Trophoblast cell (in vitro differentiated cells and primary cell): ENCODE measurements around the gene QSOX2.

Experiments
- DNase-seq, 2 donors: peaks; one replicate each; pipeline ENCODE4 v3.0.0-alpha.2; 2016
- H2AFZ ChIP-seq: 2 replicates; pipeline ENCODE4 v1.6.1; 2013; ENCODE audit warnings: low read length, moderate library complexity, mild to moderate bottlenecking; ENCODE audit not compliant: insufficient read depth, poor library complexity
- H2AK5ac ChIP-seq: 2 replicates; pipeline ENCODE4 v1.6.1; 2013; ENCODE audit warnings: mild to moderate bottlenecking, low read length
- H2BK120ac ChIP-seq: 2 replicates; pipeline ENCODE4 v1.6.1; 2013; ENCODE audit warnings: low read length, mild to moderate bottlenecking, moderate library complexity; ENCODE audit not compliant: insufficient read depth, poor library complexity
- H2BK12ac ChIP-seq: 2 replicates; pipeline ENCODE4 v1.6.1; 2013; ENCODE audit warnings: mild to moderate bottlenecking, low read length, moderate library complexity
- H2BK5ac ChIP-seq: 2 replicates; pipeline ENCODE4 v1.6.1; 2013; ENCODE audit warnings: low read length, low read depth, moderate library complexity, mild to moderate bottlenecking; ENCODE audit not compliant: poor library complexity
- H3K14ac ChIP-seq: 2 replicates; pipeline ENCODE4 v1.6.1; 2013; ENCODE audit warnings: mild to moderate bottlenecking, low read length
- H3K18ac ChIP-seq: 2 replicates; pipeline ENCODE4 v1.6.1; 2013; ENCODE audit warnings: mild to moderate bottlenecking, low read length
- H3K23ac ChIP-seq: 2 replicates; pipeline ENCODE4 v1.6.1; 2013; ENCODE audit warnings: low read length
- H3K27ac ChIP-seq: 2 replicates; pipeline ENCODE4 v1.5.1; 2013; ENCODE audit warnings: low read depth, mild to moderate bottlenecking, inconsistent platforms, low read length, moderate library complexity
- H3K27me3 ChIP-seq: 2 replicates; pipeline ENCODE4 v1.6.1; 2013; ENCODE audit warnings: inconsistent platforms, mild to moderate bottlenecking, low read length, moderate library complexity; ENCODE audit not compliant: insufficient read depth
- H3K36me3 ChIP-seq, 2 experiments: 1 replicate in 1 of 2; 2 replicates in 1 of 2; pipeline ENCODE4 v1.6.1; 2013; ENCODE audit warnings: low read length in 2 of 2, mild to moderate bottlenecking in 2 of 2, moderate library complexity in 1 of 2; ENCODE audit not compliant: insufficient read depth in 2 of 2, control insufficient read depth in 1 of 2
- H3K4ac ChIP-seq: 2 replicates; pipeline ENCODE4 v1.6.1; 2013; ENCODE audit warnings: low read depth, mild to moderate bottlenecking, low read length, moderate library complexity
- H3K4me1 ChIP-seq, 2 experiments: 1 replicate in 1 of 2; 2 replicates in 1 of 2; pipeline ENCODE4 v1.6.1; 2013; ENCODE audit warnings: low read length in 2 of 2, mild to moderate bottlenecking in 2 of 2, moderate library complexity in 1 of 2; ENCODE audit not compliant: insufficient read depth in 2 of 2, control insufficient read depth in 1 of 2
- H3K4me2 ChIP-seq: 2 replicates; pipeline ENCODE4 v1.6.1; 2013; ENCODE audit warnings: inconsistent platforms, mild to moderate bottlenecking, low read length, moderate library complexity
- H3K4me3 ChIP-seq: 2 replicates; pipeline ENCODE4 v1.5.1; 2013; ENCODE audit warnings: mild to moderate bottlenecking, low read depth, low read length, inconsistent platforms
- H3K79me1 ChIP-seq: one replicate; pipeline ENCODE4 v1.6.1; 2013; ENCODE audit warnings: low read length
- H3K79me2 ChIP-seq: 2 replicates; pipeline ENCODE4 v1.6.1; 2013; ENCODE audit warnings: low read length, mild to moderate bottlenecking; ENCODE audit not compliant: control insufficient read depth, insufficient read depth, poor library complexity
- H3K9ac ChIP-seq: 2 replicates; pipeline ENCODE4 v1.6.1; 2013; ENCODE audit warnings: mild to moderate bottlenecking, low read length
- H3K9me3 ChIP-seq: 2 replicates; pipeline ENCODE4 v1.6.1; 2013; ENCODE audit warnings: low read depth, mild to moderate bottlenecking, control low read depth, inconsistent platforms, low read length; ENCODE audit not compliant: insufficient read depth
- H4K12ac ChIP-seq: 2 replicates; pipeline ENCODE4 v1.6.1; 2013; ENCODE audit warnings: low read depth, mild to moderate bottlenecking, low read length, moderate library complexity
- H4K8ac ChIP-seq: 2 replicates; pipeline ENCODE4 v1.6.1; 2013; ENCODE audit warnings: low read depth, mild to moderate bottlenecking, low read length, moderate library complexity
- H4K91ac ChIP-seq: one replicate; pipeline ENCODE4 v1.6.1; 2013; ENCODE audit warnings: low read depth, mild to moderate bottlenecking, low read length, moderate library complexity
- WGBS: extraction: QIAGEN DNeasy Blood & Tissue Kit; methylation state at CpG from one replicate; pipeline ENCODE4 v1.1.7; 2013; ENCODE audit warnings: missing lambda C conversion rate; ENCODE audit not compliant: insufficient read length, insufficient coverage; ENCODE audit errors: extremely low coverage; 5-methylcytosine and 5-hydroxymethylcytosine counted together

QSOX2 gene

DNA sequence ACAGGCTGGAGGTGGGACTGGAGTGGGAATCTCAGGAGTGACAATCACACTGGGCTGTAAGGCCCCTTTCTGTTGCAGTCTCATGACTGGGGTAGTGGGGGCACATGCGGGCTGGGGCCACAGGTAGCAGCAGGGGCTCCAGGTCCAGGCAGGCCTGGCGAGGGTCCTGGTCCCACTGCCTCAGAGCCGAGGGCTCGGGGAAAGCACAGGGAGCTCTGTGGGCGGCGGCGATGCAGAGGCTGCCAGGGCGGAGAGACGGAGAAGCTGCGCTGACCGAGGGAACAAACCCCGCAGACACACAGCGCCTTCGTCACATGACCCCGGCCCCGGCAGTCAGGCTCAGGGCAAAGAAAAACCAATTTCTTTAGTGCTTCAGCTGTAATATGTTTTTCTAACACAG, 35.3 kb downstream of the QSOX2 start:
- Histone ChIP-seq H3K9ac (no peak overlapping the region), H2AFZ (no peak overlapping the region), H3K4ac (no peak overlapping the region), H2BK12ac (no peak overlapping the region), H3K79me2 (no peaks in the 10 kb centered on the region), H3K4me3 (no peak overlapping the region), H3K79me1 (no peaks in the 10 kb centered on the region), H3K4me2 (no peak overlapping the region), H3K27ac (no peak overlapping the region), H2BK5ac (no peak overlapping the region), H4K91ac (no peak overlapping the region), H2BK120ac (no peak overlapping the region), H3K9me3 (peaks cover 7% of the 10 kb centered on the region), H3K4me1 (peaks cover 0 to under 1% of the 10 kb centered on the region in 2 experiments), H3K14ac (no peak overlapping the region), H3K36me3 (peaks cover 7 to 10% of the 10 kb centered on the region in 2 experiments), H4K8ac (no peak overlapping the region), H3K18ac (no peak overlapping the region), H4K12ac (no peak overlapping the region), H3K23ac (no peak overlapping the region), H2AK5ac (no peak overlapping the region), H3K27me3 (peaks cover 2% of the 10 kb centered on the region)
- no CpG with 5 or more reads among the region's 16 CpGs for WGBS
- DNase-seq, result no peak

DNA sequence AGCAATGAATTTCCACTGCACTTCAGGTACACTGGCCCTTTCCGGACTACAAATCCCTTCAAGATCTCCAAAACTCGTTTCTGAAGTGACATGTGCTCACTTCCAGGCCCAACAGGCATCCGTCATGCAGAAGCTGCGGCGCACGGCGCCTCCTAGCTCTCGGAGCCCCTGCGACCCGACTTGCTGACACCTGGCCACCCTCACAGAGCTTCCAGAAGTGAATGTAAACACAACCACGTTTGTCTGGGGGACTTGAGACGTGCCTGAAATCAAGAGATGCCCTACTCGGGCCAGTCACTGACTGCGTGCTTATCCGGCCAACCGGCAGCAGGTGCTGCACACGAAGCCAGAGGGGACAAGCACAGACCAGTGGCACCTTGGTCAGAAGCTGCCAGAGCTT, 35.8 kb downstream of the QSOX2 start:
- Histone ChIP-seq H3K79me1 (no peaks in the 10 kb centered on the region), H3K27me3 (peaks cover 3% of the 10 kb centered on the region), H3K14ac (no peak overlapping the region), H3K36me3 (peaks cover 5 to 8% of the 10 kb centered on the region in 2 experiments), H4K8ac (no peak overlapping the region), H4K12ac (no peak overlapping the region), H3K27ac (no peak overlapping the region), H2BK120ac (no peak overlapping the region), H3K4ac (no peak overlapping the region), H3K4me1 (peaks cover 0 to 3% of the 10 kb centered on the region in 2 experiments), H3K9me3 (peaks cover 9% of the 10 kb centered on the region), H2BK12ac (no peak overlapping the region), H3K9ac (no peak overlapping the region), H2AK5ac (no peak overlapping the region), H2BK5ac (no peak overlapping the region), H3K4me2 (no peak overlapping the region), H3K23ac (no peak overlapping the region), H3K18ac (no peak overlapping the region), H3K79me2 (no peaks in the 10 kb centered on the region), H3K4me3 (no peak overlapping the region), H2AFZ (no peak overlapping the region), H4K91ac (no peak overlapping the region)
- DNase-seq, result no peak
- WGBS, result no CpG with 5 or more reads among the region's 17 CpGs

DNA sequence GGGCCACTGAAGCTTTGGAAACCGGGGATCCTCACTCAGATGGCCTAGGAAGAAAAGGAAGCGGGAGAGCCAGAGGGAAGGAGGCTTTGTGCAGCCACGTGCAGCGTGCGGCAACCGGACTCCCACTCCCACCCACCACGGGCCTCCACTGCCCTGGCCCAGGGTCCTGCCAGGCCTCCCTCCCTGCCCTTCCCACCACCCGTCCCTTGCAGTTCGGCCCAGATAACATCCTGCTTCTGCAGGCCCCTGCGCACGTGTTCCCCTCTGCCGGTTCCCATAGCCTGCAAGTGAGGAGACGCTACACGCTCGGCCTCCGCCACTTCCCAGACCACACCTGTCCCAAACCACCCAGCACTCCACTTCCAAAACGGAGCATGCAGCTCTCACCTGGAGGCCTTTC, 36.4 kb downstream of the QSOX2 start:
- no peak overlapping the region for H3K18ac ChIP-seq
- no peak overlapping the region for H2BK12ac ChIP-seq

DNA sequence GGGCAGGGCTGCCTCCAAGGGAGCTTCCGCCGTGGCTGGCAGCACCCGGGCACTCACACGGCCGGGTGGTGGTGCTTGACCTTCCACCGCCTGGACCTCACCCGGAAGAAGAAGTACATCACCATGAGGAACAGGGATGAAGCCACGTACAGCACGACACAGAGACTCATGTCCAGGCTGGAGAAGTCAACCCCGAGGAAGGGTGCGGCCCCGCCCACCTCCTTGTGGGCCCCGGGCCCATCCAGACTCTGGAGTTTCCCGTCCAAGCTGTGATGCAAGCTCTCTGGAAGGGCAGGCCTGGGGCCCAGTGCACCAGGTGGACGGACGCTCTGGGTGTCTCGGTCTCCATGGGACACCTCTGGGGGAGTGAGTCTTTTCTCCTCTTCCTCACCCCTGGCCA, 36.9 kb downstream of the QSOX2 start:
- no peak overlapping the region for H3K4me2 ChIP-seq
- peaks cover 0 to 5% of the 10 kb centered on the region in 2 experiments for H3K36me3 ChIP-seq
- H2AK5ac ChIP-seq, result no peak overlapping the region
- peaks cover 0 to 3% of the 10 kb centered on the region in 2 experiments for H3K4me1 ChIP-seq
- H3K79me2 ChIP-seq, result no peaks in the 10 kb centered on the region
- no peak overlapping the region for H3K4ac ChIP-seq
- H3K18ac ChIP-seq, result no peak overlapping the region
- H3K27me3 ChIP-seq, result peaks cover 14% of the 10 kb centered on the region
- no peak overlapping the region for H2AFZ ChIP-seq
- H2BK5ac ChIP-seq, result no peak overlapping the region
- peaks cover 10% of the 10 kb centered on the region for H3K9me3 ChIP-seq
- H4K12ac ChIP-seq, result no peak overlapping the region
- no peak overlapping the region for H3K9ac ChIP-seq
- WGBS, result no CpG with 5 or more reads among the region's 17 CpGs
- no peak overlapping the region for H4K91ac ChIP-seq
- DNase-seq, result no peak
- H3K27ac ChIP-seq, result no peak overlapping the region
- H3K79me1 ChIP-seq, result no peaks in the 10 kb centered on the region
- no peak overlapping the region for H3K4me3 ChIP-seq
- no peak overlapping the region for H2BK120ac ChIP-seq
- no peak overlapping the region for H3K14ac ChIP-seq
- no peak overlapping the region for H3K23ac ChIP-seq
- H4K8ac ChIP-seq, result no peak overlapping the region
- no peak overlapping the region for H2BK12ac ChIP-seq

More for the DNA sequence above, 36.4 kb downstream of the QSOX2 start:
- Histone ChIP-seq H3K36me3 (peaks cover 2 to 5% of the 10 kb centered on the region in 2 experiments), H3K9me3 (peaks cover 7% of the 10 kb centered on the region), H3K4ac (no peak overlapping the region), H4K91ac (no peak overlapping the region), H3K4me3 (no peak overlapping the region), H2BK5ac (no peak overlapping the region), H2BK120ac (no peak overlapping the region), H2AFZ (no peak overlapping the region), H3K79me2 (no peaks in the 10 kb centered on the region), H2AK5ac (no peak overlapping the region), H4K8ac (no peak overlapping the region), H3K14ac (no peak overlapping the region), H4K12ac (no peak overlapping the region), H3K9ac (no peak overlapping the region), H3K79me1 (no peaks in the 10 kb centered on the region), H3K4me2 (no peak overlapping the region), H3K27ac (no peak overlapping the region), H3K27me3 (peaks cover 9% of the 10 kb centered on the region), H3K4me1 (peaks cover 0 to 3% of the 10 kb centered on the region in 2 experiments), H3K23ac (no peak overlapping the region)
- WGBS, result no CpG with 5 or more reads among the region's 17 CpGs
- no peak for DNase-seq
